GM15510 (cell line): ENCODE results near the gene WNT9A.

Experiments
- POLR2A ChIP-seq: IDR thresholded peaks from 3 replicates; pipeline ENCODE4 v1.6.1; 2011; ENCODE audit warnings: borderline replicate concordance; ENCODE audit not compliant: insufficient read length; ENCODE audit errors: extremely low read depth

Gene WNT9A

DNA sequence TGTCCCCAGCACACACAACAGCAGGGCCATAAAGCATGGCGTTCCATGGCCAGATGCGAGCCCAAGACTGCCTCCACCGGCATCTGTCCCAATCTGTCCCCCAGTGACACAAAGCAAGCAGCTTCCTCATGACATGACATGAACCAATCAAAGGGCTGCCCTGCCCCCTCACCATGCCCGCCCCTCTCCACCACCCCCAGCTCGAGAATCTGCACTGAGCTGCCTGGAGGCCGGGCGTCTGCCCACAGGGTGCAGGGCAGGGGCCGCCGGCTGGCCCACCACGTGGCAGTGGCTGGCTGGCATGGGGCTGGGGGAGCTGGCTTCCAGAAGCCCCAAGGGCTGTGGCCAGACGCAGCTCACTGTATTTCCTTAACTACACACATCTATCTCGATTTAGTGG is 27.8 kb downstream of the WNT9A start:
- TF ChIP-seq POLR2A, result no peak

DNA sequence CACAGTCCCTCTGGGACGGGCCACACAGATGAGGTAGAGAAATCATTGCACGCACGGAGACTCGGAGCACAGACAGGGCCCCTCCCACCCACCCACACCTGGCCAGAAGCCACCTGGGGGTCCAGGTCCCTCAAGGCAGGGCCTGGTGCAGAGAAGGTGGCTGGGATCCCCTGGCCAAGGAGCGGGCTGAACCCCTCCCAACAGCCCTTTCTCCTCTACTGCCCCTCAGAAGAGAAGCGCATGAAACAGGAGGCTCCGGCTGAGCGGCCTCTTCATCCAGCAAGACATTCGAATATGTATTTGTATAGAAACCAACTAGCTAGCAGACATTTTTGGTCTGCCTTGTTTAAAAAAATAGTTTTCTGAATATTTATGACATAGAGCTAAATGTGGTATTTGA is 29.0 kb downstream of the WNT9A start:
- no peak for TF ChIP-seq POLR2A

- no peak for TF ChIP-seq POLR2A
These were observed 29.5 kb downstream of the WNT9A start for GRCh38 chr1:227918083-227918700.

DNA sequence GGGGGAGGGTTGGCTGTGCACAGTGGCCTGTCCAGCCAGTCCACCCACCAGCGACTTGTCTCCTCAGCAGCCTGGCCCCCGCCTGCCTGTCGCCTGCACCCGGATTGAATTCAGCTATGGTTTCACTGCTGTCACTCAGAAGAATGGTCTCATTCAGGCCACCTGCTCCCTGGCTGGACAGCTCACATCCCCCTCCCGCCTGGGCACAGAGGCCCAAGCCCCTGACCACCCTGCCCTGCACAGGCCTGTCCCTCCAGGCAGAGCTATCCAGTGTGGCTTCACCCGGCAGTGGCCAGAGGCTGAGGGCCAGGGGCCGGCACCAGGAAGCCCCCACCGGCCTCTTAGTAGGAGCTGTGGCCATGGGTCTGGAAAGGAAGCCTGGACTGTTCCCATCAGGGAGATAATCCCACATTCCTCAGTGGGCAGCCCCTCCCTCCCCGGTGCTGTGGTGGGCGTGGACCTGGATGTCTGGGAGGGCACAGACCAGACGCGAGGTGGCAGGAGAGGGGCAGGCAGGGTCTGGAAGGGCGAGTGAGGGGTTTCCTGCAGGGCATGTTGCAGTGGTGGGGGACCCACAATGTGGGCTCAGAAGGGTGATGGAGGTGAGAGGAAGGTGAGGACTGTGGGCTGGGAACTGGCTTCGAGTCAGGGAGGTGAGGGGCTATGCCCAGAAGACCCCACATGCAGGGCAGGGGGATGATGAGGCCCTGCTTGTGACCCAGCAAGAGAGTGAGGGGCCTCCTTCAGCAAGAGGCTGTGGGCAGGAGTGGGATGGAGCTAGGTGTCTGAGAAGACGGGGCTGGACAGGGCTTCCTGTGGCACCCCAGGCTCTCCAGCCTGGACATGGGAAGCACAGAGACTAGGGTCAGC is 30.4 kb downstream of the WNT9A start:
- no peak for TF ChIP-seq POLR2A

DNA sequence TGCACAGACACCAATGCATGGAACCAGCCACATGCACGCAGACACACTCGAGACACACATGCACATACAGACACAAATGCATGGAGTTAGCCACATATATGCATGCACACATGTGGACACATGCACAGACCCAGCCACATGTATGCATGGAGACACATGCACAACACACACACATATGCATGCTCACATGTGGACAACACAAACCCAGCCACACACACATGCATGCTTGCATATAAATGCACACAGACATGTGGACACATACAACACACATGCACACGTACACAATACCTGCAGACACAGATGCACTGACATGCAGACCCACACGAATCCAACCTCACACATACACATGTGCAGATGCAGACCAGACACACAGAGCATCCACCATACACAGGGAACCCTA is 31.1 kb downstream of the WNT9A start:
- no peak for TF ChIP-seq POLR2A

GRCh38 chr1:227915564-227916553 is 31.9 kb downstream of the WNT9A start:
- TF ChIP-seq POLR2A, result no peak

GRCh38 chr1:227914801-227915563 is 32.8 kb downstream of the WNT9A start:
- no peak for TF ChIP-seq POLR2A

DNA sequence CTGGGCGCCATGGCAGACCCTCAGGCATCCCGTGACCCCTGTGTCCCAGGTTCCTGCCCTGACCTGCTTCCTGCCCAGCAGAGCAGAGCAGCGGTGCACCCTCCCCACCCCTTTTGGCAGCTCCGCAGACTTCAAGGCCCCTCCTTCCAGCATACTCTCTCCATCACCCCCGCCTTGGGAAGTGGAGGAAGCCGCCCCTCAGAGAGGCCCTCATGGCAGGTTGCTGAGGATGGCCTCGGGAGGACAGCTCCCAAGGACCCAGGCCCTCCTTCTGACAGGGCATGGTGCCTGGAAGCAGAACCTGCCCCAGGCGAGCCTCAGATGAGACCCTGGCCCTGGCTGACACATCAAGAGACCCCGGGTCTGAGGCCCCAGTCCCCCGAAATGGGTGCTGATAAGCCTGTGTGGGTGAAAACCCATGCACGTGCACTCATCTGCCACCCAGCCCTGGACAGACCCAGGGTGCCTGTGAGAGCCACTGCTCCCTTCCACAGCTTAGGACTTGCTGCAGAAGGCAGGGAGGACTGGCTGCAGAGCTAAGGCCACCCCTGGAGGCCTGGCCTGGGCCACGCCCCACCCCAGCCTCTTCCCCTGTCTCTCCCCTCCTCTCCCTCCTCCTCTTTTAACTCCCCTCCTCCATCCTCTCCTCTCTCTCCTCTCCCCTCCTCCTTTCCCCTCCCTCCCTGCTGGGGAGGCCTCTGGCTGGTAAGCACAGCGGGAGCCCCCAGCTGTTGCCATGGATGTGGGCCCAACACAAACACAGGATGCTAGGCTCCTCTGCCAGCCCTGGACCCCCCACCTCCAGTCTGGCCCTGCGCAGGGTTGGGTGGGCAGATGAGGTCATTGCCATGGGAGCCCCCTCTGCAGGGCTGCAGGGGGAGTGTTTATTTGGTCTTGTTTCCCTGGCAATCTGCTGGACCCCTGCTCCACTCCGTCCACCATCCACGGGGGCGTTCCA is 33.7 kb downstream of the WNT9A start:
- no peak for TF ChIP-seq POLR2A

GRCh38 chr1:227913396-227913763 is 34.4 kb downstream of the WNT9A start:
- TF ChIP-seq POLR2A, result no peak

DNA sequence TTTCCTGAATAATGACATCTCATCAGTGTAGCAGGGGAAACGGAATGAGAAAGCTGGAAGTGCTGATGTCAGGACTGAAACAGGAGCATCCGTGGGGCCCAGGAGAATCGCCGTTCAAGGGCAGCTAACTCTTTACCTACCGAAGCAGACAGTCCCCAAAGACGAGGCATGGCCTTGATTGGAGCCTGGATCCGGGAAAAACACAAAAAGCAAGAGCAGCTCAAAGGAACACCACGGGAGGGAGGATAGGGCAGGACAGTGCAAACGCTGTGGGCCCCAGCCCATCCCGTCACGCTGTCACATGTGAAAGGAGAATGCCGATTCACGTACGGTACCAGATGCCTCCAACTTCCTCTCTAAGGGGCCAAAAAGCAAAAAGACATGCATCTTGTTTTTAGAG is 34.9 kb downstream of the WNT9A start:
- TF ChIP-seq POLR2A, result no peak

DNA sequence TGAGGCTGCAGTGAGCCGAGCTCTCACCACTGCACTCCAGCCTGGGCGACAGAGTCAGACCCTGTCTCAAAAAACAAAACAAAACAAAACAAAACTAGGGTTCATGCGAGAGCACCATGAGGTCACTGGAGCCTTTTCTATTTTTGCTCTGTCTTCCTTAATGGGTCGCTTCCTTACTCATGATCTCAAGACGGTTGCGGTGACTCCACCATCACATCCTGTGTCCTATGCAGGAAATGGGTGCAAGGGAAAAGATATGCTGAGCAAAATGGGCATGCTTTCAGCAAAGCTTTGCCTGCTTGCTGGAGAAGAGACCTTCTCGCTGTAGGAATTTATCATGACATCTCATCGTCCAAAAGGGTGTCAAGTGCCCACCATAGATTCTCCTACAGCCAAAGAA is 36.4 kb downstream of the WNT9A start:
- TF ChIP-seq POLR2A, result no peak

GRCh38 chr1:227910511-227911153 is 37.1 kb downstream of the WNT9A start:
- no peak for TF ChIP-seq POLR2A

DNA sequence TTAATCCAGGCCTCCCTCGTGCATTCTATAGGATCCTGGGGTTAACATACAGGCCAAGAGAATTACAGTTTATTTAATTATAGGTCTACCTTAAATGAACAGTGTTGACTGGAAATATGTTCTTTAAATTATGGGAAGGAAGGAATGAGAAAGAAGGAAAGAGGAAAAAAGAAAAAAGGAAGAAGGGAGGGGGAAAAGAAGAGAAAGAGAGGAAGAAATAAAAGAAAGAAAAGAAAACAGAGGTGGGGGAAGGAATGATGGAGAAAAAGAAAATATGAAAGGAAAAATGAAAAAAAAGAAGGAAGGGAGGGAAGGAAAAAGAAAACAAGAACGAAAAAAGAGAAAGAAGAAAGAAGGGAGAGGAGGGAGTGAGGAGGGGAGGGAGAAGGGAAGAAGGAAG is 38.5 kb downstream of the WNT9A start:
- no peak for TF ChIP-seq POLR2A
